ENCODE results near the gene FNDC3B.

DNA sequence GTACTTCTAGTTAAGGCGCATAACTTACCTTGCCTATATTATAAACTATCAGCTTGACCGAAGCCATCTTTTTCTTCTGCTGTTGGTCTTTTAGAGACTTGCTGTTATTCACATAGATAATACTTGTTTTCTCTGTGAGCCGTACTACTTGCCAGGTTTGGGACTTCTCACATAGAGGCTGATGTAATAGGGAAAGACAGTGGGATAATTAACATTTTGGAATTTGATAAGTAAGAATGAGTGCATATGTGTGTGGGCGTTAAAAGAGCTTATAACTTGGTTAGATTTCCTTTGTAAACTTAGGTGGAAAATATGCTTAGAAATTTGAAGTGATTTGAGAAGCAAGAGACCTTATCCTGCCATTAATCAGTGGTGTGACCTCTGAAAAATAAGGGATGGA lies 47.8 kb downstream of the FNDC3B start:
- TF ChIP-seq EZH2phosphoT487 (IDR thresholded peaks at IDR 0.05) = no peak
- TF ChIP-seq, protein P1, sequence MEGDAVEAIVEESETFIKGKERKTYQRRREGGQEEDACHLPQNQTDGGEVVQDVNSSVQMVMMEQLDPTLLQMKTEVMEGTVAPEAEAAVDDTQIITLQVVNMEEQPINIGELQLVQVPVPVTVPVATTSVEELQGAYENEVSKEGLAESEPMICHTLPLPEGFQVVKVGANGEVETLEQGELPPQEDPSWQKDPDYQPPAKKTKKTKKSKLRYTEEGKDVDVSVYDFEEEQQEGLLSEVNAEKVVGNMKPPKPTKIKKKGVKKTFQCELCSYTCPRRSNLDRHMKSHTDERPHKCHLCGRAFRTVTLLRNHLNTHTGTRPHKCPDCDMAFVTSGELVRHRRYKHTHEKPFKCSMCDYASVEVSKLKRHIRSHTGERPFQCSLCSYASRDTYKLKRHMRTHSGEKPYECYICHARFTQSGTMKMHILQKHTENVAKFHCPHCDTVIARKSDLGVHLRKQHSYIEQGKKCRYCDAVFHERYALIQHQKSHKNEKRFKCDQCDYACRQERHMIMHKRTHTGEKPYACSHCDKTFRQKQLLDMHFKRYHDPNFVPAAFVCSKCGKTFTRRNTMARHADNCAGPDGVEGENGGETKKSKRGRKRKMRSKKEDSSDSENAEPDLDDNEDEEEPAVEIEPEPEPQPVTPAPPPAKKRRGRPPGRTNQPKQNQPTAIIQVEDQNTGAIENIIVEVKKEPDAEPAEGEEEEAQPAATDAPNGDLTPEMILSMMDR (IDR thresholded peaks at IDR 0.05) = no peak

Data from neural progenitor cell (in vitro differentiated cells).